Measurements from ENCODE around the gene HINT2. TPM values are rescaled to one million over a fixed set of nuclear protein-coding genes. Genes with fewer than 3 reads are reported as not detected.
A peak's percentile ranks its signal among the peaks of the same experiment; 100 is the strongest.

Gene HINT2
- 10 to 100 TPM; 38.6 to 39.7 TPM for total RNA-seq

- WGBS: under 1% methylated on average over 32 of the region's 52 CpGs
- peak; percentile 96 for DNase-seq (ENCODE audit: low spot score)
- Histone ChIP-seq H3K9me3 (no peaks in the 10 kb centered on the region), H3K27me3 (replicated peaks; ENCODE audit: insufficient read depth) (no peaks in the 10 kb centered on the region), H3K27ac (peak within 1 kb of the TSS; percentile 84 to 90), H3K4me1 (replicated peaks) (peaks cover 5% of the 10 kb centered on the region), H3K36me3 (no peaks in the 10 kb centered on the region), H3K4me3 (peak within 1 kb of the TSS; percentile 54 to 67)
- intact Hi-C loops (cut with DNase I): no loop called here
- TF ChIP-seq POLR2AphosphoS5 (IDR thresholded peaks at IDR 0.05) (peak; percentile 90), POLR2A (IDR thresholded peaks at IDR 0.05) (peak; percentile 91)
- TF ChIP-seq, protein P1, sequence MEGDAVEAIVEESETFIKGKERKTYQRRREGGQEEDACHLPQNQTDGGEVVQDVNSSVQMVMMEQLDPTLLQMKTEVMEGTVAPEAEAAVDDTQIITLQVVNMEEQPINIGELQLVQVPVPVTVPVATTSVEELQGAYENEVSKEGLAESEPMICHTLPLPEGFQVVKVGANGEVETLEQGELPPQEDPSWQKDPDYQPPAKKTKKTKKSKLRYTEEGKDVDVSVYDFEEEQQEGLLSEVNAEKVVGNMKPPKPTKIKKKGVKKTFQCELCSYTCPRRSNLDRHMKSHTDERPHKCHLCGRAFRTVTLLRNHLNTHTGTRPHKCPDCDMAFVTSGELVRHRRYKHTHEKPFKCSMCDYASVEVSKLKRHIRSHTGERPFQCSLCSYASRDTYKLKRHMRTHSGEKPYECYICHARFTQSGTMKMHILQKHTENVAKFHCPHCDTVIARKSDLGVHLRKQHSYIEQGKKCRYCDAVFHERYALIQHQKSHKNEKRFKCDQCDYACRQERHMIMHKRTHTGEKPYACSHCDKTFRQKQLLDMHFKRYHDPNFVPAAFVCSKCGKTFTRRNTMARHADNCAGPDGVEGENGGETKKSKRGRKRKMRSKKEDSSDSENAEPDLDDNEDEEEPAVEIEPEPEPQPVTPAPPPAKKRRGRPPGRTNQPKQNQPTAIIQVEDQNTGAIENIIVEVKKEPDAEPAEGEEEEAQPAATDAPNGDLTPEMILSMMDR (IDR thresholded peaks at IDR 0.05): peak in 2 of 4 experiments; percentile 2 to 4
Observed at GRCh38 chr9:35814841-35815543, at the start of gene HINT2. Gene HINT2, minus strand, starts transcription at chr9:35815042. Its CDS starts 63 bp downstream, at chr9:35814979.

DNA sequence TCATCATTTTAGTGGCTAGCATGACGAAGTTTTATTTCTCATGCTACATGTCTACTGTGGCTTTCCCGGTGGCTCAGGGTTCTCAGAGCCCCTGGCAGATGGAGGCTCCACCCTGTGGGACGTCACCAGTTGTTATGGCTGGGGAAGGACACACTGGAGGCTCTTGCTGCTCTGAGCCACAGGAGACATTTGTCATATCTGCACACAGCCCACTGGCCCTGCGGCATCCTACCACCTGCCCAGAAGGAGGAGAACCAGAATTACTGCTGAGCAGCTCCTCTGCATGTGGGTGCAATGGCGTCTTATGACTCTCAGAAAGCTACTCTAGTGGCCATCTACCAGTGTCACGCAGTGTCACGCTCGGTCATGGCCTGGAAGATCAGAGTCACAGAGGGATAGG, 48.7 kb upstream of the HINT2 start:
- whole genome bisulfite sequencing: 69% methylated on average over 8 of the region's 8 CpGs
- Histone ChIP-seq H3K27me3 (replicated peaks; ENCODE audit: insufficient read depth) (no peaks in the 10 kb centered on the region), H3K9me3 (no peaks in the 10 kb centered on the region), H3K36me3 (no peaks in the 10 kb centered on the region), H3K27ac (no peak overlapping the region), H3K4me3 (no peak overlapping the region), H3K4me1 (replicated peaks) (no peaks in the 10 kb centered on the region)
- intact Hi-C loops (cut with DNase I): no loop called here
- TF ChIP-seq POLR2A (IDR thresholded peaks at IDR 0.05) (no peak), POLR2AphosphoS5 (IDR thresholded peaks at IDR 0.05) (no peak)
- TF ChIP-seq, protein P1 (IDR thresholded peaks at IDR 0.05): no peak
- no peak for DNase-seq (ENCODE audit: low spot score)

DNA sequence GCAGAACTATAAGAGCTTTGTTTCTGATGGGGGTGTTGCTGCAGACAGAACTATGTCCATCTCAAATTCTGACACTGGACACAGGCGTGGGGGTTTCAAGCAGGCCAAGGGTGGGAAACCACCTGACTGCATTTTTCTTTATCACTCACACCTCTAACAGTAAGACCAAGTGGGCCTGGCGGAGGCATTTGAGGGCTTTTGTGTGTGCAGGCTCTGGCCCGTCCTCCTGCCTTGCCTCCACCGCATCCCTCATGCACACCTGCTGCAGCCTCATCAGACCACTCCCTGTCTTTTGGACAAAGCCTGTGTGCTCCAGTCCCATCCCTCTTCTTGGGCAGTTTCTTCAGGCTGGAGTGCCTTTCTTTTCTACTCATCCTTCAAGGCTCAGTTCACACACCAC, 47.5 kb upstream of the HINT2 start:
- Histone ChIP-seq H3K36me3 (no peaks in the 10 kb centered on the region), H3K27ac (no peak overlapping the region), H3K27me3 (replicated peaks; ENCODE audit: insufficient read depth) (no peaks in the 10 kb centered on the region), H3K4me1 (replicated peaks) (no peaks in the 10 kb centered on the region), H3K4me3 (no peak overlapping the region), H3K9me3 (no peaks in the 10 kb centered on the region)
- TF ChIP-seq POLR2AphosphoS5 (IDR thresholded peaks at IDR 0.05) (no peak), POLR2A (IDR thresholded peaks at IDR 0.05) (no peak)
- TF ChIP-seq, protein P1 (IDR thresholded peaks at IDR 0.05): no peak
- intact Hi-C loops (cut with DNase I): no loop called here
- DNase-seq (ENCODE audit: low spot score): no peak
- 56% methylated on average over 4 of the region's 4 CpGs for WGBS

DNA sequence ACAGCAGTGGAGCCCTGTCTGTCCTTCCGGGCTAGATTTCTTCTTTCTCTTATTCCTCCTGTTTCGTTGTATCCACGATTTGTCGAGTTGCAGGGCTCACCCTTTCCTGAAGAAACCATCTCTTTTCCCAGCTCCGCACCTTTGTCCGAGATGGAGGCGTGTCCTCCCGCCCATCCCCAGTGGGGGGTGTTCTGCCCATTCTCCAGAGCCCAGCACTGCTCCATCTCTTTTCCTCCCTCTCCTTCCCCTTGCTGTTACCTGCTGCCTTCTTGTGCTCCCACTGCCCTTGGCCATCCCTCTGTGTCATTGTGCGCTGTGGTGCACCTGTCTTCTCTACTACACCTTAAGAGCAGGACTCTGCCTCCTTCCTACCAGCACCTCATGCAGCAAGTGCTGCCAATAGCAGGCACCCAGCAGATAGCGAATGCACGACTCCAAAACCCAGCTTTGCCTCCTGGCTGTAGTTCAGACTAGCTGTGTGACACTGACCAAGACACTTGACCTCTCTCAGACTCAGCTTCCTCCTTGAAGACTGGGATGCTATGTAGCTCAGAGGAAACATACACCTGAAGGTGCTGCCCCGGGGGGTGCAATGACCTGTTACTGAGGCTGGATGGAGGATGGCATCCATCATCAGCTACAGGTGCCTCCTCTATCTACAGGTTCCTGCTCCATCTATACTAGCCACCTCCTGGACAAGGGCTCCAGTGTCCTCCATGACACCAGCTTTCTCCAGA, 46.5 kb upstream of the HINT2 start:
- H3K4me3 ChIP-seq: no peak overlapping the region
- H3K27me3 ChIP-seq (replicated peaks; ENCODE audit: insufficient read depth): no peaks in the 10 kb centered on the region
- H3K4me1 ChIP-seq (replicated peaks): no peaks in the 10 kb centered on the region
- TF ChIP-seq POLR2A (IDR thresholded peaks at IDR 0.05) (no peak), POLR2AphosphoS5 (IDR thresholded peaks at IDR 0.05) (no peak)
- TF ChIP-seq, protein P1 (IDR thresholded peaks at IDR 0.05): no peak
- no peaks in the 10 kb centered on the region for H3K36me3 ChIP-seq
- WGBS: 48% methylated on average over 12 of the region's 12 CpGs
- H3K27ac ChIP-seq: no peak overlapping the region
- H3K9me3 ChIP-seq: no peaks in the 10 kb centered on the region
- intact Hi-C loops (cut with DNase I): no loop called here
- DNase-seq (ENCODE audit: low spot score): no peak

All from prostate gland (tissue), 2 donors.